Right lobe of liver (tissue), 6 donors: ENCODE measurements around the gene CD48. TPM values are rescaled to one million over a fixed set of nuclear protein-coding genes. Genes with fewer than 3 reads are reported as not detected.
"Not testable (repeated sequence)": the region's sequence is repeated elsewhere in the genome, so short reads cannot be mapped to it uniquely, and the experiment has no call there.

Source experiments
- ATAC-seq, 4 donors: fragments of 200-7000 bp; cut with Tn5 transposase; one replicate each; pipeline ENCODE4 v1.9.1; 2020; ENCODE audit warnings: mild to moderate bottlenecking in 4 of 4, moderate library complexity in 4 of 4
- DNase-seq, 3 donors: peaks; one replicate each; pipeline ENCODE4 v3.0.0-alpha.2; 2020
- H3K27ac ChIP-seq, 3 donors: fragments of 200-600 bp; one replicate each; pipeline ENCODE4 v1.8.0; 2022
- H3K27me3 ChIP-seq, 2 donors: fragments of 200-600 bp; one replicate each; pipeline ENCODE4 v1.8.0; 2022
- H3K36me3 ChIP-seq, 4 donors: fragments of 200-600 bp; sonication (generic) in 1 of 4; one replicate each; pipeline versions ENCODE4 v1.5.1 to v1.8.0; 2017 to 2022; ENCODE audit warnings: control low read depth in 1 of 4
- H3K4me1 ChIP-seq, 4 donors: fragments of 200-600 bp; sonication (generic) in 1 of 4; one replicate each; pipeline versions ENCODE4 v1.5.1 to v1.8.0; 2017 to 2022; ENCODE audit warnings: control low read depth in 1 of 4
- H3K4me3 ChIP-seq, 3 donors: fragments of 200-600 bp; one replicate each; pipeline ENCODE4 v1.8.0; 2022
- H3K9me3 ChIP-seq, 4 donors: fragments of 200-600 bp; sonication (generic) in 1 of 4; one replicate each; pipeline versions ENCODE4 v1.5.1 to v1.8.0; 2017 to 2022; ENCODE audit warnings: control low read depth in 1 of 4
- POLR2A ChIP-seq: fragments of 450-650 bp; IDR thresholded peaks from one replicate; pipeline ENCODE4 v1.6.1; 2017; ENCODE audit warnings: antibody characterized with exemption, mild to moderate bottlenecking
- WGBS: methylation state at CpG from one replicate; pipeline ENCODE4 v1.1.6; 2018; ENCODE audit warnings: low coverage, low lambda C conversion rate; ENCODE audit not compliant: insufficient coverage; ENCODE audit errors: missing lambda C conversion rate; 5-methylcytosine and 5-hydroxymethylcytosine counted together
- intact Hi-C, 2 donors: fragments of 100-400 bp; cut with DNase I; formaldehyde crosslinking; loops; one replicate each; pipeline versions ENCODE4 v1.11.2 to v1.14.1; 2022
- total RNA-seq, 6 experiments: library from RNA; depleted of rRNA in 2 of 6; stranded (reverse); fragments of >200 nt in 2 of 6; fragmentation: NEBNext Ultra II Directional in 3 of 6; extraction: Animal tissue kit (Norgen Biotek cat#: 25700) in 3 of 6; gene quantifications; one replicate each; pipeline versions ENCODE4 v1.1.0 to v1.2.4, GENCODE V29; 2016 to 2023
- TF ChIP-seq, protein P1 (sequence below), 4 donors: fragments of 200-600 bp in 3 of 4; fragments of 450-650 bp in 1 of 4; IDR thresholded peaks; one replicate each; pipeline versions ENCODE4 v1.5.1 to v1.8.0; 2016 to 2022; ENCODE audit warnings: antibody characterized with exemption in 4 of 4, mild to moderate bottlenecking in 2 of 4
- donor health status: DM: no; HTN: yes; CAD: no.
- donor health status: DM: no; HTN: no; CAD: no.
- donor health status: DM: no; HTN: no; CAD: no.
- donor health status: DM: no; HTN: yes; CAD: no.
- donor health status: DM: no; HTN: yes; CAD: no.

The CD48 gene
- total RNA-seq, 6 experiments from 2014 or later = 0.68 to 5.0 (median 3.4) TPM

DNA sequence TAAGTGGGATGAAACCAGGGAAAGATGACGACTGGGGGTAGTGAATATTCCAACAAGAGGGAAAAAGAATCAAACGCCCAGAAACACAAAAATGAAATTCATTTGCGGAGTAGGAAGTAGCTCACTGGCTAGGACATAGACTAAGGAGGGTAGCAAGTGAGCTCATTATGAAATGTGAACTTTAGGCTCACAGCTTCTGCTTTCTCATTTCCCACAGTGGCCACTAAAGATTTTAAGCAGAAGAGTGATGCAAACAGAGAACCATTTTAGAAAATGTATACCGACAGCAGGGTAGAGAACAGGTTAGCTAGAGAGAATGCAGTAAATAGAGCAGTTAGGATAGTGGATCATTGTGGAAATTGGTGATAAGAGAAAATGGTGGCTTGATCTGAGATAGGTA is 3.5 kb downstream of the CD48 start:
- Histone ChIP-seq H3K27me3 (no peaks in the 10 kb centered on the region), H3K4me1 (no peaks in the 10 kb centered on the region), H3K27ac (peak overlapping the region in 1 of 3 donors; percentile 40), H3K4me3 (no peak overlapping the region), H3K9me3 (no peaks in the 10 kb centered on the region), H3K36me3 (no peaks in the 10 kb centered on the region)
- WGBS = 48% methylated on average over 4 of the region's 4 CpGs
- ATAC-seq (peak in 3 of 4 donors; percentile 36 to 39 (median 37)), DNase-seq (no peak)
- TF ChIP-seq, protein P1, sequence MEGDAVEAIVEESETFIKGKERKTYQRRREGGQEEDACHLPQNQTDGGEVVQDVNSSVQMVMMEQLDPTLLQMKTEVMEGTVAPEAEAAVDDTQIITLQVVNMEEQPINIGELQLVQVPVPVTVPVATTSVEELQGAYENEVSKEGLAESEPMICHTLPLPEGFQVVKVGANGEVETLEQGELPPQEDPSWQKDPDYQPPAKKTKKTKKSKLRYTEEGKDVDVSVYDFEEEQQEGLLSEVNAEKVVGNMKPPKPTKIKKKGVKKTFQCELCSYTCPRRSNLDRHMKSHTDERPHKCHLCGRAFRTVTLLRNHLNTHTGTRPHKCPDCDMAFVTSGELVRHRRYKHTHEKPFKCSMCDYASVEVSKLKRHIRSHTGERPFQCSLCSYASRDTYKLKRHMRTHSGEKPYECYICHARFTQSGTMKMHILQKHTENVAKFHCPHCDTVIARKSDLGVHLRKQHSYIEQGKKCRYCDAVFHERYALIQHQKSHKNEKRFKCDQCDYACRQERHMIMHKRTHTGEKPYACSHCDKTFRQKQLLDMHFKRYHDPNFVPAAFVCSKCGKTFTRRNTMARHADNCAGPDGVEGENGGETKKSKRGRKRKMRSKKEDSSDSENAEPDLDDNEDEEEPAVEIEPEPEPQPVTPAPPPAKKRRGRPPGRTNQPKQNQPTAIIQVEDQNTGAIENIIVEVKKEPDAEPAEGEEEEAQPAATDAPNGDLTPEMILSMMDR (IDR thresholded peaks at IDR 0.05) = no peak
- no peak for TF ChIP-seq POLR2A
- intact Hi-C loops = no loop called here

DNA sequence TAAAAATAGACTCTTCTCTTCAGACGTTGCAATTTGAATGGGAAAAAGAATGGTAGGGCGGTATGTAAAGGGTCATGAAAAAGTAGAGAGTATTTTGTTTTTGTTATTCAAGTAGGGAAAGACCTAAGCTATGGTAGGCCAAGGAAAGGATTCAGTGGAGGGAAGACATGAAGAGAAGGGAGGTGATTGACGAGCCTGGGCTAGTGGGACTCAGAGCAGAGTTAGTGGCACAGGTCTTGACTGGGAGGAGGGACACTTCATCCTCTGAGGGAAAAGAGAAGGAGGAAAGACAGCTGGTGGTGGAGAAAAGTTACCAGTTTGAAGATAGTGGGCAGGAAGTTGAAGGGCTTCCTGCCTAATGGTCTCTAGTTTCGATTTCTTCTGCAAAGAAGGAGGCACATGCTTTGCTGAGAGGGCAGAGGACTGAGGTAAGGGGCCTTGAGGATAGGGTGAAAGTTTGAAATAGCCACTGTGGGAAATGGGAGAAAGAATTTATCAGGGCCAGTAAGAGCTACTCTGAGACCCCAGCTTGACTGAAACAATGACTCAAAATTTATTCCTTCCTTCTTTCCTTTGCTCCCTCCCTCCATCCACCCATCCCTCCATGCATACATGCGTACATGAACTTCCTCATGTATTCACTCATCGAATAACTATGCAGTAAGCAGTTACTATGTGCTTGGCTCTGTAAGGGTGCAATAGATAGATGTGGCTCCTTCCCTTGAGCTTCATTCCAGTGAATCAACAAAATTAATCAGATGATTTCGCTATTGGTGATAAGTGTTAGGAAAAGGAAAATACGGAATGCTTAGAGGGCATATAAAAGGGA is 4.2 kb downstream of the CD48 start:
- intact Hi-C loops = no loop called here
- Histone ChIP-seq H3K27me3 (no peaks in the 10 kb centered on the region), H3K4me1 (no peaks in the 10 kb centered on the region), H3K4me3 (no peak overlapping the region), H3K9me3 (no peaks in the 10 kb centered on the region), H3K27ac (peak overlapping the region in 1 of 3 donors; percentile 33), H3K36me3 (no peaks in the 10 kb centered on the region)
- WGBS = 48% methylated on average over 8 of the region's 8 CpGs
- DNase-seq (no peak), ATAC-seq (peak in 3 of 4 donors; percentile 12 to 25 (median 16))
- TF ChIP-seq, protein P1 (IDR thresholded peaks at IDR 0.05) = no peak
- no peak for TF ChIP-seq POLR2A

- H3K27me3 ChIP-seq = no peaks in the 10 kb centered on the region
- DNase-seq (no peak), ATAC-seq (no peak)
- no peaks in the 10 kb centered on the region for H3K4me1 ChIP-seq
- intact Hi-C loops = no loop called here
- no peaks in the 10 kb centered on the region for H3K9me3 ChIP-seq
- H3K27ac ChIP-seq = peak overlapping the region in 1 of 3 donors; percentile 33
- TF ChIP-seq POLR2A = no peak
- TF ChIP-seq, protein P1 (IDR thresholded peaks at IDR 0.05) = no peak
- WGBS = 21% methylated on average over 4 of the region's 4 CpGs
- H3K36me3 ChIP-seq = no peaks in the 10 kb centered on the region
- no peak overlapping the region for H3K4me3 ChIP-seq
These were observed 4.9 kb downstream of the CD48 start for GRCh38 chr1:160706526-160707235.

DNA sequence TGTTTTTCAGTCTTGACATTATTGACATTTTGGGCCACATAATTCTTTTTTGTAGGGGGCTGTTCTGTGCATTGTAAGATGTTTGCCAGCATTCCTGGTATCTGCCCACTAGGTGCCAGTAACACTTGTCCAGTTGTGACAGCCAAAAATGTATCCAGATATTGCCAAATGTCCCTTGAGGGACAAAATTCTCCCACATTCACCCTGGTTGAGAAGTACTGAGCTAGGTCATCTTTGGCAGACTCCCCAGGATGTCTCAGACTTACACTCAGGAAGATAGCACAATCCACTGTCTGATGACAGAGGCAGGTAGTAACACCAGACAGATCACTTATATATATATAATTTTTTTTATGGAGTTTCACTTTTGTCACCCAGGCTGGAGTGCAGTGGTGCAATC is 5.9 kb downstream of the CD48 start:
- no peaks in the 10 kb centered on the region for H3K4me1 ChIP-seq
- no peak for ATAC-seq
- H3K4me3 ChIP-seq = no peak overlapping the region

DNA sequence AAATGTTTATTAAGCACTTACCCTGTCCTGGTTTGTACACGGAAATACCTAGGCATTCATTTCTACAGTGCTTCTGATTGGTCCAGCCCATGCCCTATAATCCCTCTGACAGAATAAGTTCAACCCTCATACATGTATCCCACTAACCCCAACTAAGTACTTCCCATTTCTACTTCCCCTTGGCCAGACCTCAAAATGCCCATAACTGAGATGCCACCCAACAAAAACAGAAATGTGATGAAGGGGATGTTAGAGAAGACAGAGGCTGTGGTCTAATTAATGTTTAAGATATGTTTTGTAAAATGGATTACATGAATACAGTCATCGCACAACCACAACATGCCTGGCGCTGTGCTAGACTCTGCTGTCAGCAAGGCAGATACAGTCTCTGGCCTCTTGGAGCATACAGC is 6.4 kb downstream of the CD48 start:
- H3K9me3 ChIP-seq, H3K4me1 ChIP-seq, H3K27me3 ChIP-seq, DNase-seq, intact Hi-C loops, H3K36me3 ChIP-seq, H3K27ac ChIP-seq, H3K4me3 ChIP-seq: not testable (repeated sequence)
- peak in 3 of 4 donors; percentile 41 to 53 (median 49) for ATAC-seq
- WGBS = 63% methylated on average over 3 of the region's 3 CpGs

More for the DNA sequence above, 5.9 kb downstream of the CD48 start:
- no peak for TF ChIP-seq POLR2A
- TF ChIP-seq, protein P1 (IDR thresholded peaks at IDR 0.05) = no peak
- H3K27ac ChIP-seq = no peak overlapping the region
- no peaks in the 10 kb centered on the region for H3K36me3 ChIP-seq
- no peaks in the 10 kb centered on the region for H3K27me3 ChIP-seq
- DNase-seq = no peak
- intact Hi-C loops = no loop called here
- no peaks in the 10 kb centered on the region for H3K9me3 ChIP-seq
